IMR-90 (cell line): Measurements from ENCODE around the gene PITPNM3. TPM values are rescaled to one million over a fixed set of nuclear protein-coding genes. Genes with fewer than 3 reads are reported as not detected.

ENCODE experiments used
- ATAC-seq: fragments of 200-7000 bp; cut with Tn5 transposase; 2 replicates; pipeline ENCODE4 v1.9.1; 2020; ENCODE audit warnings: low read depth, mild to moderate bottlenecking, moderate library complexity
- BruUV-seq: library from RNA; stranded (reverse); fragments of 400-500 nt; replicated peaks from 2 replicates; lab custom pipeline; 2021; lab: Mats Ljungman, UMichigan
- CTCF ChIA-PET: fragments of 300-600 bp; formaldehyde crosslinking; extraction: SDS; loops from one replicate; lab custom pipeline; 2021; ENCODE audit warnings: antibody characterized with exemption; lab: Yijun Ruan, JAX
- POLR2A ChIA-PET: fragments of 300-600 bp; sonication (Branson Sonifier 250); formaldehyde crosslinking; loops from one replicate; lab custom pipeline; 2022; ENCODE audit warnings: antibody characterized with exemption; ENCODE audit not compliant: unreplicated experiment; lab: Charles Lee
- DNase-seq: peaks from one replicate; pipeline ENCODE4 v3.0.0; 2013
- H2AFZ ChIP-seq: replicated peaks from 2 replicates; pipeline ENCODE3; 2013; ENCODE audit warnings: low read length, mild to moderate bottlenecking; ENCODE audit not compliant: poor library complexity
- H2AK5ac ChIP-seq: 2 replicates; pipeline ENCODE4 v1.6.1; 2013; ENCODE audit warnings: low read depth, low read length, inconsistent platforms
- H2AK9ac ChIP-seq: replicated peaks from 2 replicates; pipeline ENCODE3; 2013; ENCODE audit warnings: mild to moderate bottlenecking, low read depth, low read length, moderate library complexity; ENCODE audit not compliant: poor library complexity
- H2BK120ac ChIP-seq: 2 replicates; pipeline ENCODE4 v1.6.1; 2013; ENCODE audit warnings: low read depth, low read length, inconsistent platforms
- H2BK15ac ChIP-seq: 3 replicates; pipeline ENCODE4 v1.6.1; 2013; ENCODE audit warnings: low read depth, low read length, inconsistent platforms
- H2BK20ac ChIP-seq: 2 replicates; pipeline ENCODE4 v1.6.1; 2013; ENCODE audit warnings: low read depth, mild to moderate bottlenecking, inconsistent platforms, low read length, moderate library complexity
- H2BK5ac ChIP-seq: 2 replicates; pipeline ENCODE4 v1.6.1; 2013; ENCODE audit warnings: mild to moderate bottlenecking, low read depth, low read length, inconsistent platforms; ENCODE audit not compliant: poor library complexity, severe bottlenecking
- H3K14ac ChIP-seq: replicated peaks from 2 replicates; pipeline ENCODE4 v1.6.1; 2013; ENCODE audit warnings: low read depth, low read length, inconsistent platforms
- H3K18ac ChIP-seq: 2 replicates; pipeline ENCODE4 v1.6.1; 2013; ENCODE audit warnings: low read depth, low read length, control low read depth
- H3K23ac ChIP-seq: 2 replicates; pipeline ENCODE4 v1.6.1; 2013; ENCODE audit warnings: low read depth, low read length, inconsistent platforms
- H3K27ac ChIP-seq: 2 replicates; pipeline ENCODE4 v1.5.1; 2013; ENCODE audit warnings: mild to moderate bottlenecking, control low read depth, low read length; ENCODE audit not compliant: insufficient read depth
- H3K27me3 ChIP-seq: 2 replicates; pipeline ENCODE4 v1.6.1; 2013; ENCODE audit warnings: low read length; ENCODE audit not compliant: control insufficient read depth, insufficient read depth
- H3K36me3 ChIP-seq: 2 replicates; pipeline ENCODE4 v1.6.1; 2013; ENCODE audit warnings: low read length, mixed read lengths; ENCODE audit not compliant: control insufficient read depth, insufficient read depth
- H3K4ac ChIP-seq: 2 replicates; pipeline ENCODE4 v1.6.1; 2013; ENCODE audit warnings: low read depth, low read length, inconsistent platforms
- H3K4me1 ChIP-seq: 2 replicates; pipeline ENCODE4 v1.6.1; 2013; ENCODE audit warnings: low read length, mixed read lengths; ENCODE audit not compliant: control insufficient read depth, insufficient read depth
- H3K4me2 ChIP-seq: 2 replicates; pipeline ENCODE4 v1.6.1; 2013; ENCODE audit warnings: low read depth, mild to moderate bottlenecking, control low read depth, low read length, moderate library complexity
- H3K4me3 ChIP-seq: 2 replicates; pipeline ENCODE4 v1.5.1; 2013; ENCODE audit warnings: low read depth, mild to moderate bottlenecking, control low read depth, low read length, moderate library complexity; ENCODE audit not compliant: insufficient read depth
- H3K56ac ChIP-seq: 2 replicates; pipeline ENCODE4 v1.6.1; 2013; ENCODE audit warnings: low read length, inconsistent platforms; ENCODE audit not compliant: insufficient read depth; ENCODE audit errors: extremely low read depth
- H3K79me1 ChIP-seq, 2 experiments: 2 replicates each; pipeline ENCODE4 v1.6.1; 2013; ENCODE audit warnings: low read length in 2 of 2, inconsistent platforms in 1 of 2, low read depth in 1 of 2
- H3K9ac ChIP-seq: 2 replicates; pipeline ENCODE4 v1.6.1; 2013; ENCODE audit warnings: low read depth, low read length, control low read depth
- H3K9me1 ChIP-seq: 2 replicates; pipeline ENCODE4 v1.6.1; 2013; ENCODE audit warnings: low read length, inconsistent platforms; ENCODE audit not compliant: insufficient read depth
- H3K9me3 ChIP-seq: 2 replicates; pipeline ENCODE4 v1.6.1; 2013; ENCODE audit warnings: low read length; ENCODE audit not compliant: control insufficient read depth, insufficient read depth
- H4K20me1 ChIP-seq: 2 replicates; pipeline ENCODE4 v1.6.1; 2013; ENCODE audit warnings: low read length, inconsistent platforms; ENCODE audit not compliant: insufficient read depth
- H4K5ac ChIP-seq: 2 replicates; pipeline ENCODE4 v1.6.1; 2013; ENCODE audit warnings: mild to moderate bottlenecking, low read depth, low read length, control low read depth
- H4K8ac ChIP-seq, 2 experiments: 2 replicates each; pipeline ENCODE4 v1.6.1; 2013; ENCODE audit warnings: low read depth in 2 of 2, low read length in 2 of 2, control low read depth in 1 of 2, inconsistent platforms in 1 of 2
- H4K91ac ChIP-seq: 2 replicates; pipeline ENCODE4 v1.6.1; 2013; ENCODE audit warnings: low read depth, low read length, inconsistent platforms; ENCODE audit not compliant: insufficient read depth
- BHLHE40 ChIP-seq: fragments of 150-350 bp; IDR thresholded peaks from 2 replicates; pipeline ENCODE4 v1.6.1; 2016; ENCODE audit warnings: mild to moderate bottlenecking, low read depth, low read length
- CEBPB ChIP-seq: IDR thresholded peaks from 2 replicates; pipeline ENCODE4 v1.6.1; 2012; ENCODE audit warnings: low read depth, low read length, improper control_type of control experiment
- CHD1 ChIP-seq: IDR thresholded peaks from 2 replicates; pipeline ENCODE4 v1.6.1; 2012; ENCODE audit warnings: low read depth, low read length, improper control_type of control experiment
- FOS ChIP-seq: fragments of 150-350 bp; IDR thresholded peaks from 2 replicates; pipeline ENCODE4 v1.6.1; 2016; ENCODE audit warnings: low read depth, low read length
- MAFK ChIP-seq: IDR thresholded peaks from 2 replicates; pipeline ENCODE4 v1.6.1; 2012; ENCODE audit warnings: low read depth, low read length, improper control_type of control experiment
- MAZ ChIP-seq: IDR thresholded peaks from 2 replicates; pipeline ENCODE4 v1.6.1; 2012; ENCODE audit warnings: low read depth, mild to moderate bottlenecking, low read length, improper control_type of control experiment, moderate library complexity, borderline replicate concordance
- MXI1 ChIP-seq: IDR thresholded peaks from 2 replicates; pipeline ENCODE4 v1.6.1; 2012; ENCODE audit warnings: low read depth, mild to moderate bottlenecking, low read length, moderate library complexity, borderline replicate concordance
- NFE2L2 ChIP-seq: fragments of 150-350 bp; IDR thresholded peaks from 2 replicates; pipeline ENCODE4 v1.6.1; 2016; ENCODE audit warnings: low read depth, mild to moderate bottlenecking, low read length
- POLR2A ChIP-seq: IDR thresholded peaks from 2 replicates; pipeline ENCODE4 v1.6.1; 2012; ENCODE audit warnings: mild to moderate bottlenecking, low read depth, low read length
- RAD21 ChIP-seq: IDR thresholded peaks from 2 replicates; pipeline ENCODE4 v1.6.1; 2012; ENCODE audit warnings: low read length, improper control_type of control experiment
- RCOR1 ChIP-seq: IDR thresholded peaks from 2 replicates; pipeline ENCODE4 v1.6.1; 2012; ENCODE audit warnings: mild to moderate bottlenecking, low read length, improper control_type of control experiment; ENCODE audit not compliant: insufficient replicate concordance
- RFX5 ChIP-seq: IDR thresholded peaks from 2 replicates; pipeline ENCODE4 v1.8.0; 2012; ENCODE audit warnings: low read depth, mild to moderate bottlenecking, low read length, moderate library complexity
- SMC3 ChIP-seq: fragments of 150-350 bp; IDR thresholded peaks from 2 replicates; pipeline ENCODE4 v1.6.1; 2016; ENCODE audit warnings: low read depth, mild to moderate bottlenecking, antibody characterized with exemption, low read length, moderate library complexity
- WGBS, 2 experiments: methylation state at CpG; one replicate each; pipeline versions ENCODE4 v1.1.5 to v1.1.7; 2013; ENCODE audit warnings: missing lambda C conversion rate in 2 of 2; ENCODE audit not compliant: insufficient read length in 1 of 2; ENCODE audit errors: extremely low coverage in 2 of 2; 5-methylcytosine and 5-hydroxymethylcytosine counted together
- dilution Hi-C: fragments of 300-500 bp; cut with HindIII; formaldehyde crosslinking; loops from one replicate; pipeline ENCODE4 v1.14.3; 2018; ENCODE audit warnings: low sequenced_read_pairs; ENCODE audit not compliant: unreplicated experiment
- in situ Hi-C: fragments of 300-500 bp; cut with MboI; formaldehyde crosslinking; loops from 3 replicates; pipeline ENCODE4 v1.14.3; 2019; ENCODE audit warnings: low sequenced_read_pairs, inconsistent platforms, mixed read lengths
- intact Hi-C: fragments of 100-400 bp; cut with micrococcal nuclease; formaldehyde crosslinking; loops from 2 replicates; pipeline ENCODE4 v1.10.0; 2022
- polyA plus RNA-seq, 3 experiments: library from polyadenylated mRNA; depleted of rRNA; stranded (reverse); fragments of >200 nt; gene quantifications; 2 replicates each; pipeline ENCODE4 v1.2.3, GENCODE V29; 2012; ENCODE audit warnings: low replicate concordance in 1 of 3
- total RNA-seq: library from RNA; depleted of rRNA; stranded (reverse); fragments of >200 nt; gene quantifications from 2 replicates; pipeline ENCODE4 v1.2.3, GENCODE V29; 2012
- TF ChIP-seq, protein P1 (sequence below): fragments of 150-350 bp; IDR thresholded peaks from 2 replicates; pipeline ENCODE4 v1.6.1; 2017; ENCODE audit warnings: mild to moderate bottlenecking, antibody characterized with exemption, low read length, low read depth
- TF ChIP-seq, protein P2 (sequence below): fragments of 150-350 bp; IDR thresholded peaks from 2 replicates; pipeline ENCODE4 v1.6.1; 2016; ENCODE audit warnings: low read depth, mild to moderate bottlenecking, low read length, moderate library complexity, borderline replicate concordance
- TF ChIP-seq, protein P3 (sequence below): conservative IDR thresholded peaks from 2 replicates; pipeline ENCODE4 v1.5.1; 2012; ENCODE audit warnings: mild to moderate bottlenecking, low read depth, low read length, improper control_type of control experiment

PITPNM3 gene
- total and polyA plus RNA-seq, 2 of the 4 experiments (the other 2 are of a cell fraction): 0.54 to 1.7 TPM

DNA sequence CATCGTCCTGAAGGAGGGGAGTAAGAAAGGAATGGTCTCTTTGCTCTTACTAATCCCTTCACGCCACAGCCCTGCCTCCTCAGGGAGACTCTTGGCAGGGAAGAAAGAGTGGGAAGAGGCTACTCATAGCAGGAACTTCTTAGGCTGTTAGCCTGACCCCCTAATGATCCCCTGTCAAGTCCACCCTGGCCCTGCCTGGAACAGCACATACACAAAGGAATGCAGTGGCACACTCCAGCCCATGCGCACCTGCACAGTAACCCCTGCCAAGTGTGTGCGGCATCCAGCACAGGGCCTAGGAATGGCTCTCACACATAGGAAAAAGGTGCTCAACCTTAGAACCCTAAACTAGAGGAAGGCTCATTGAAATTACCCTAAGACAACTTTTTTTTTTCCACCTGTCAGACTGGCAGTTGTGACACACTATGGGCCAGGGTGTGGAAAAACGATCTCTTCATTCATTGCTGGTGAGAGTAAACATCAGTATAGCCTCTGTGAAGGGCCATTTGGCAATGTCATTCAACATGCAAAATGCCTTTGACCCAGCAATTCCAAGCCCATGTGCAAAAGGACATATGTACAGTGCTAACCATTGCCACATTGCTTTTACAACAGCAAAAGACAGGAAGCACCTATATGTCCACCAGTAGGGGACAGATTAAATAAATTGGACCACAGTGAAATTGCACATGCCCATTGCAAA, 62.0 kb downstream of the PITPNM3 start:
- Histone ChIP-seq H4K91ac (no peak overlapping the region), H3K9me3 (no peaks in the 10 kb centered on the region), H3K4me3 (no peak overlapping the region), H4K8ac (no peak overlapping the region), H2AK5ac (no peak overlapping the region), H2BK5ac (no peak overlapping the region), H3K23ac (no peak overlapping the region), H3K9me1 (peaks cover 3% of the 10 kb centered on the region; the same call in 1 of the 2 replicates), H3K36me3 (no peaks in the 10 kb centered on the region), H3K4ac (no peak overlapping the region; the same call in 1 of the 2 replicates), H2BK20ac (no peak overlapping the region), H4K20me1 (no peaks in the 10 kb centered on the region), H3K4me2 (no peak overlapping the region), H2BK15ac (no peak overlapping the region), H3K9ac (no peak overlapping the region), H3K27me3 (peaks cover 10% of the 10 kb centered on the region; the same call in 1 of the 2 replicates), H3K79me1 (no peaks in the 10 kb centered on the region), H2BK120ac (no peak overlapping the region), H3K56ac (no peak overlapping the region), H3K4me1 (peaks cover 5% of the 10 kb centered on the region), H3K14ac (no peak overlapping the region), H3K18ac (no peak overlapping the region), H4K5ac (no peak overlapping the region), H2AFZ (no peak overlapping the region), H2AK9ac (no peak overlapping the region), H3K27ac (no peak overlapping the region)
- dilution Hi-C loops (no loop called here), in situ Hi-C loops (no loop called here), intact Hi-C loops (no loop called here)
- no peak for ATAC-seq
- 100% methylated on average over 2 of the region's 5 CpGs; no CpG with 5 or more reads in 1 of the 2 experiments for WGBS, 2 experiments
- no TSS peak for BruUV-seq
- TF ChIP-seq CHD1 (no peak), MAZ (no peak), MXI1 (no peak), RCOR1 (no peak), POLR2A (no peak), SMC3 (no peak), CEBPB (no peak), FOS (no peak), RAD21 (no peak), RFX5 (no peak), MAFK (no peak), NFE2L2 (no peak), BHLHE40 (no peak)
- TF ChIP-seq, protein P1, sequence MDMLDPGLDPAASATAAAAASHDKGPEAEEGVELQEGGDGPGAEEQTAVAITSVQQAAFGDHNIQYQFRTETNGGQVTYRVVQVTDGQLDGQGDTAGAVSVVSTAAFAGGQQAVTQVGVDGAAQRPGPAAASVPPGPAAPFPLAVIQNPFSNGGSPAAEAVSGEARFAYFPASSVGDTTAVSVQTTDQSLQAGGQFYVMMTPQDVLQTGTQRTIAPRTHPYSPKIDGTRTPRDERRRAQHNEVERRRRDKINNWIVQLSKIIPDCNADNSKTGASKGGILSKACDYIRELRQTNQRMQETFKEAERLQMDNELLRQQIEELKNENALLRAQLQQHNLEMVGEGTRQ: no peak
- TF ChIP-seq, protein P2, sequence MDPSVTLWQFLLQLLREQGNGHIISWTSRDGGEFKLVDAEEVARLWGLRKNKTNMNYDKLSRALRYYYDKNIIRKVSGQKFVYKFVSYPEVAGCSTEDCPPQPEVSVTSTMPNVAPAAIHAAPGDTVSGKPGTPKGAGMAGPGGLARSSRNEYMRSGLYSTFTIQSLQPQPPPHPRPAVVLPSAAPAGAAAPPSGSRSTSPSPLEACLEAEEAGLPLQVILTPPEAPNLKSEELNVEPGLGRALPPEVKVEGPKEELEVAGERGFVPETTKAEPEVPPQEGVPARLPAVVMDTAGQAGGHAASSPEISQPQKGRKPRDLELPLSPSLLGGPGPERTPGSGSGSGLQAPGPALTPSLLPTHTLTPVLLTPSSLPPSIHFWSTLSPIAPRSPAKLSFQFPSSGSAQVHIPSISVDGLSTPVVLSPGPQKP: no peak
- TF ChIP-seq, protein P3, sequence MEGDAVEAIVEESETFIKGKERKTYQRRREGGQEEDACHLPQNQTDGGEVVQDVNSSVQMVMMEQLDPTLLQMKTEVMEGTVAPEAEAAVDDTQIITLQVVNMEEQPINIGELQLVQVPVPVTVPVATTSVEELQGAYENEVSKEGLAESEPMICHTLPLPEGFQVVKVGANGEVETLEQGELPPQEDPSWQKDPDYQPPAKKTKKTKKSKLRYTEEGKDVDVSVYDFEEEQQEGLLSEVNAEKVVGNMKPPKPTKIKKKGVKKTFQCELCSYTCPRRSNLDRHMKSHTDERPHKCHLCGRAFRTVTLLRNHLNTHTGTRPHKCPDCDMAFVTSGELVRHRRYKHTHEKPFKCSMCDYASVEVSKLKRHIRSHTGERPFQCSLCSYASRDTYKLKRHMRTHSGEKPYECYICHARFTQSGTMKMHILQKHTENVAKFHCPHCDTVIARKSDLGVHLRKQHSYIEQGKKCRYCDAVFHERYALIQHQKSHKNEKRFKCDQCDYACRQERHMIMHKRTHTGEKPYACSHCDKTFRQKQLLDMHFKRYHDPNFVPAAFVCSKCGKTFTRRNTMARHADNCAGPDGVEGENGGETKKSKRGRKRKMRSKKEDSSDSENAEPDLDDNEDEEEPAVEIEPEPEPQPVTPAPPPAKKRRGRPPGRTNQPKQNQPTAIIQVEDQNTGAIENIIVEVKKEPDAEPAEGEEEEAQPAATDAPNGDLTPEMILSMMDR: no peak
- CTCF ChIA-PET: no interaction called here
- no peak for DNase-seq
- POLR2A ChIA-PET: no interaction called here
